Neural progenitor cell (in vitro differentiated cells): ENCODE measurements around the gene OR2B6. TPM values are rescaled to one million over a fixed set of nuclear protein-coding genes. Genes with fewer than 3 reads are reported as not detected.

ENCODE experiments used
- DNase-seq: peaks from one replicate; pipeline ENCODE4 v3.0.0-alpha.2; 2016; ENCODE audit warnings: low spot score
- H2AFZ ChIP-seq: fragments of 200-600 bp; sonication (generic); replicated peaks from 2 replicates; pipeline ENCODE4 v1.6.1; 2016; ENCODE audit warnings: antibody characterized with exemption
- H3F3A ChIP-seq: fragments of 200-600 bp; sonication (generic); 2 replicates; pipeline ENCODE4 v1.6.1; 2016; ENCODE audit warnings: antibody characterized with exemption, low read depth
- H3K27ac ChIP-seq: fragments of 200-600 bp; sonication (generic); 2 replicates; pipeline ENCODE4 v1.5.1; 2016; ENCODE audit warnings: mild to moderate bottlenecking
- H3K27me3 ChIP-seq: fragments of 200-600 bp; sonication (generic); 2 replicates; pipeline ENCODE4 v1.6.1; 2016; ENCODE audit warnings: mild to moderate bottlenecking, moderate library complexity
- H3K36me3 ChIP-seq: fragments of 200-600 bp; sonication (generic); 2 replicates; pipeline ENCODE4 v1.5.1; 2016
- H3K4me1 ChIP-seq: fragments of 200-600 bp; sonication (generic); 2 replicates; pipeline ENCODE4 v1.6.1; 2016; ENCODE audit warnings: mixed run types
- H3K4me2 ChIP-seq: fragments of 200-600 bp; sonication (generic); 2 replicates; pipeline ENCODE4 v1.6.1; 2016
- H3K4me3 ChIP-seq: fragments of 200-600 bp; sonication (generic); 2 replicates; pipeline ENCODE4 v1.5.1; 2016
- H3K79me2 ChIP-seq: fragments of 200-600 bp; sonication (generic); 2 replicates; pipeline ENCODE4 v1.6.1; 2016; ENCODE audit warnings: low read depth
- H3K9ac ChIP-seq: fragments of 200-600 bp; sonication (generic); 2 replicates; pipeline ENCODE4 v1.6.1; 2016
- H3K9me3 ChIP-seq: fragments of 200-600 bp; sonication (generic); 2 replicates; pipeline ENCODE4 v1.5.1; 2016; ENCODE audit warnings: low read depth
- H4K20me1 ChIP-seq: fragments of 200-600 bp; sonication (generic); 2 replicates; pipeline ENCODE4 v1.6.1; 2016; ENCODE audit warnings: low read depth
- H3K27ac Mint-ChIP-seq: 3 replicates; pipeline ENCODE4 v1.8.0; 2021; ENCODE audit warnings: mixed read lengths
- H3K27me3 Mint-ChIP-seq: 2 replicates; pipeline ENCODE4 v1.8.0; 2022; ENCODE audit warnings: low read depth, mild to moderate bottlenecking, inconsistent platforms, moderate library complexity, mixed read lengths; ENCODE audit not compliant: insufficient read depth
- H3K36me3 Mint-ChIP-seq: 3 replicates; pipeline ENCODE4 v1.8.0; 2021; ENCODE audit warnings: mixed read lengths
- H3K4me1 Mint-ChIP-seq: 3 replicates; pipeline ENCODE4 v1.8.0; 2021; ENCODE audit warnings: mixed read lengths
- H3K4me3 Mint-ChIP-seq: 3 replicates; pipeline ENCODE4 v1.8.0; 2021; ENCODE audit warnings: mild to moderate bottlenecking, moderate library complexity, mixed read lengths
- H3K9me3 Mint-ChIP-seq: 3 replicates; pipeline ENCODE4 v1.8.0; 2020; ENCODE audit warnings: mixed read lengths
- EZH2 ChIP-seq: fragments of 200-600 bp; sonication (generic); IDR thresholded peaks from 2 replicates; pipeline ENCODE4 v1.6.1; 2017; ENCODE audit warnings: antibody characterized with exemption, mild to moderate bottlenecking, moderate library complexity
- EZH2phosphoT487 ChIP-seq: fragments of 200-600 bp; sonication (generic); IDR thresholded peaks from 2 replicates; pipeline ENCODE4 v1.6.1; 2017; ENCODE audit warnings: antibody characterized with exemption
- total RNA-seq: library from RNA; depleted of rRNA; stranded (reverse); fragments of >200 nt; gene quantifications from 2 replicates; pipeline ENCODE4 v1.2.3, GENCODE V29; 2015; ENCODE audit warnings: low replicate concordance
- TF ChIP-seq, protein P1 (sequence below): fragments of 200-600 bp; sonication (generic); IDR thresholded peaks from 2 replicates; pipeline ENCODE4 v1.5.1; 2017; ENCODE audit warnings: antibody characterized with exemption, mild to moderate bottlenecking

Gene OR2B6
- 0.22 TPM in 1 of 2 replicates, not detected in the other for total RNA-seq

DNA sequence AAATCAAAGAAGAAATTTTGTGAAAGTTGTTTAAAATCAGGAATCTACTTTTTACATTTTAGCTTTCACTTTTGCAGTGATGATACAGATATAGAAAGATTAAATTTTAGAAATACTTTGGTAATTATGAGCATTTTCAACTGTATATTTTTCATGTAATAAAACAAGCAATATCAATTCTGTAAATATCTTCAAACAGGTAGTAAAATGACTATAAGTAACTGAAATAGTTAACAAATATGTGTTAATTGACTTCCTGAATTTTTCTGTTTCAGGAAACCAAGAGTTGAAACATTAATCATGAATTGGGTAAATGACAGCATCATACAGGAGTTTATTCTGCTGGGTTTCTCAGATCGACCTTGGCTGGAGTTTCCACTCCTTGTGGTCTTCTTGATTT is at the start of gene OR2B6:
Gene OR2B6 (plus strand): TSS at position 301 of the 400 bp plus-strand sequence. CDS start 0 bp downstream, at position 301.
- no peak within 1 kb of the TSS for H2AFZ ChIP-seq
- no peaks in the 10 kb centered on the region for H3K27me3 Mint-ChIP-seq
- no peak within 1 kb of the TSS for H3K9ac ChIP-seq
- H3K9me3 ChIP-seq = no peaks in the 10 kb centered on the region
- no peak within 1 kb of the TSS for H3K27ac ChIP-seq
- H3K4me1 ChIP-seq = no peaks in the 10 kb centered on the region
- peak within 1 kb of the TSS; percentile 10 for H3K27ac Mint-ChIP-seq
- H3K36me3 Mint-ChIP-seq = no peaks in the 10 kb centered on the region
- H3K36me3 ChIP-seq = no peaks in the 10 kb centered on the region
- H4K20me1 ChIP-seq = no peaks in the 10 kb centered on the region
- no peaks in the 10 kb centered on the region for H3F3A ChIP-seq
- no peak within 1 kb of the TSS for H3K4me3 Mint-ChIP-seq
- no peak within 1 kb of the TSS for H3K4me3 ChIP-seq
- no peaks in the 10 kb centered on the region for H3K4me1 Mint-ChIP-seq
- H3K4me2 ChIP-seq = no peak within 1 kb of the TSS
- no peaks in the 10 kb centered on the region for H3K79me2 ChIP-seq
- no peaks in the 10 kb centered on the region for H3K9me3 Mint-ChIP-seq
- TF ChIP-seq EZH2phosphoT487 (no peak), EZH2 (no peak)
- DNase-seq = no peak
- H3K27me3 ChIP-seq = peaks cover 17% of the 10 kb centered on the region

DNA sequence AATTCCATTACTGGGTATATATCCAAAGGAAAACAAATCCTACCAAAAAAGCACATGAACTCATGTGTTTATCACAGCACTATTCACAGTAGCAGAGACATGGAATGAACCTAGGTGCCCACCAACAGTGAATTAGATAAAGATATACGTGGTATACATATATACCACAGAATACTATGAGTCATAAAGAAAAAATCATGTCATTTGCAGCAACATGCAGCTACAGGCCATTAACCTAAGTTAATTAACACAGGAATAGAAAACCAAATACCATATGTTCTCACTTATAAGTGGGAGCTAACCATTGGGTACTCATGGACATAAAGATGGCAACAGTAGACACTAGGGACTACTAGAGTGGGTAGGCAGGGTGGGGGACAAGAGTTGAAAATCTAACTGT is 49.0 kb upstream of the OR2B6 start:
- no peaks in the 10 kb centered on the region for H3K36me3 Mint-ChIP-seq
- peaks cover 4% of the 10 kb centered on the region for H3K27me3 Mint-ChIP-seq
- no peak overlapping the region for H3K9ac ChIP-seq
- H3K4me2 ChIP-seq = no peak overlapping the region
- H3K27ac ChIP-seq = no peak overlapping the region
- no peaks in the 10 kb centered on the region for H3K36me3 ChIP-seq
- no peaks in the 10 kb centered on the region for H3K4me1 Mint-ChIP-seq
- H3K4me3 Mint-ChIP-seq = no peak overlapping the region
- no peak for DNase-seq
- no peak overlapping the region for H3K27ac Mint-ChIP-seq
- TF ChIP-seq EZH2phosphoT487 = no peak
- no peak overlapping the region for H2AFZ ChIP-seq
- H3K9me3 ChIP-seq = no peaks in the 10 kb centered on the region
- H4K20me1 ChIP-seq = no peaks in the 10 kb centered on the region
- no peaks in the 10 kb centered on the region for H3K27me3 ChIP-seq
- no peaks in the 10 kb centered on the region for H3K9me3 Mint-ChIP-seq
- H3K4me1 ChIP-seq = no peaks in the 10 kb centered on the region
- no peak overlapping the region for H3K4me3 ChIP-seq
- H3F3A ChIP-seq = no peaks in the 10 kb centered on the region
- H3K79me2 ChIP-seq = no peaks in the 10 kb centered on the region

DNA sequence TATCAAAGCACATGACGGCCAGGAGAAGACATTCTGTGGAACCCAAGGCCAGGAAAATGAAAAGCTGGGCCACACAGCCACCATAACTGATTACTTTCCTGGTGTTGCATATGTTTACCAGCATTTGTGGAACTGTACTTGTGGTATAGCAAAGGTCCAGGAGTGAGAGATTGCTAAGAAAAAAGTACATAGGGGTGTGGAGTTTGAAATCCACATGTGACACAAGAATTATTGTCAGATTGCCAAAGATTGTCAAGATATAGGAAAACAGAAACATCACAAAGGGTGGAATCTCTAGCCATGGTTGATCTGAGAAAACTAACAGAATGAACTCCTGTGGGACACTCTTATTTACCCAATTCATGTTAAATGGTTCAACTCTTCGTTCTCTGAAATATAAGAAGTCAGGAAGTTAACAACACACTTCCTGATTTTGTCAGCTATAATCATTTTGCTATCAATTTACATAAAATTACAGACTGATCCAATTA is 45.0 kb upstream of the OR2B6 start, which contains the start of gene OR2B2:
Gene OR2B2 (minus strand): TSS at position 441 of the 491 bp plus-strand sequence. CDS start 77 bp downstream, at position 364.
- Mint-ChIP-seq H3K4me3 (no peak within 1 kb of the TSS), H3K36me3 (no peaks in the 10 kb centered on the region), H3K27ac (no peak within 1 kb of the TSS), H3K27me3 (no peaks in the 10 kb centered on the region), H3K4me1 (no peaks in the 10 kb centered on the region), H3K9me3 (no peaks in the 10 kb centered on the region)
- no peaks in the 10 kb centered on the region for H3K27me3 ChIP-seq
- H3K79me2 ChIP-seq = no peaks in the 10 kb centered on the region
- no peak within 1 kb of the TSS for H3K4me2 ChIP-seq
- H3K36me3 ChIP-seq = no peaks in the 10 kb centered on the region
- H3K9me3 ChIP-seq = no peaks in the 10 kb centered on the region
- DNase-seq = no peak
- H3K9ac ChIP-seq = no peak within 1 kb of the TSS
- no peak within 1 kb of the TSS for H2AFZ ChIP-seq
- TF ChIP-seq, protein P1, sequence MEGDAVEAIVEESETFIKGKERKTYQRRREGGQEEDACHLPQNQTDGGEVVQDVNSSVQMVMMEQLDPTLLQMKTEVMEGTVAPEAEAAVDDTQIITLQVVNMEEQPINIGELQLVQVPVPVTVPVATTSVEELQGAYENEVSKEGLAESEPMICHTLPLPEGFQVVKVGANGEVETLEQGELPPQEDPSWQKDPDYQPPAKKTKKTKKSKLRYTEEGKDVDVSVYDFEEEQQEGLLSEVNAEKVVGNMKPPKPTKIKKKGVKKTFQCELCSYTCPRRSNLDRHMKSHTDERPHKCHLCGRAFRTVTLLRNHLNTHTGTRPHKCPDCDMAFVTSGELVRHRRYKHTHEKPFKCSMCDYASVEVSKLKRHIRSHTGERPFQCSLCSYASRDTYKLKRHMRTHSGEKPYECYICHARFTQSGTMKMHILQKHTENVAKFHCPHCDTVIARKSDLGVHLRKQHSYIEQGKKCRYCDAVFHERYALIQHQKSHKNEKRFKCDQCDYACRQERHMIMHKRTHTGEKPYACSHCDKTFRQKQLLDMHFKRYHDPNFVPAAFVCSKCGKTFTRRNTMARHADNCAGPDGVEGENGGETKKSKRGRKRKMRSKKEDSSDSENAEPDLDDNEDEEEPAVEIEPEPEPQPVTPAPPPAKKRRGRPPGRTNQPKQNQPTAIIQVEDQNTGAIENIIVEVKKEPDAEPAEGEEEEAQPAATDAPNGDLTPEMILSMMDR = no peak
- TF ChIP-seq EZH2 (no peak), EZH2phosphoT487 (no peak)
- H3K27ac ChIP-seq = no peak within 1 kb of the TSS
- H3F3A ChIP-seq = no peaks in the 10 kb centered on the region
- H3K4me3 ChIP-seq = no peak within 1 kb of the TSS
- no peaks in the 10 kb centered on the region for H3K4me1 ChIP-seq
- H4K20me1 ChIP-seq = no peaks in the 10 kb centered on the region

DNA sequence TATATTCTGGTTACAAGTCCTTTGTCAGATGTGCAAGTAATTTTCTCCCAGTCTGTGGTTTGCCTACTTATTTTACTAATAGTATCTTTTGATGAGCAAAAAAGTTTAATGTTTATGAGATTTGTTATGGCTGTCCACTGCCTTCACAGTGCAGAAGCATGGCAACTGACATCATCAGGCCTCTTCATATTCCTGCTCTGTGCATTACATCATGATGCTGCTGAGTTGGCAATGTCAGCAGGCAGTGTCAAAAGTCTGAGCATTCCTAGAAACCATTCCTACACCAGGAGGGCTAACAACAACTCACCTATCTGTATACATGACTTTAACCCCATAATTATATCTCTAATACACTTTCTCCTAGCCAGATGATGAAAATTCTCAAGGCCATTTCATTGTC is 34.1 kb upstream of the OR2B6 start:
- H3K27me3 Mint-ChIP-seq = no peaks in the 10 kb centered on the region

More for the DNA sequence above, 34.1 kb upstream of the OR2B6 start:
- no peaks in the 10 kb centered on the region for H3K36me3 ChIP-seq
- H3K36me3 Mint-ChIP-seq = no peaks in the 10 kb centered on the region
- no peaks in the 10 kb centered on the region for H3K4me1 Mint-ChIP-seq
- H3K4me3 Mint-ChIP-seq = no peak overlapping the region
- H3F3A ChIP-seq = no peaks in the 10 kb centered on the region
- H3K9me3 ChIP-seq = no peaks in the 10 kb centered on the region
- DNase-seq = no peak
- H3K27ac Mint-ChIP-seq = no peak overlapping the region
- no peaks in the 10 kb centered on the region for H3K9me3 Mint-ChIP-seq
- no peak overlapping the region for H3K4me3 ChIP-seq
- no peak overlapping the region for H3K4me2 ChIP-seq
- H3K27ac ChIP-seq = no peak overlapping the region
- H3K27me3 ChIP-seq = peaks cover 31% of the 10 kb centered on the region
- H3K4me1 ChIP-seq = no peaks in the 10 kb centered on the region
- no peak overlapping the region for H2AFZ ChIP-seq
- no peaks in the 10 kb centered on the region for H4K20me1 ChIP-seq
- no peak for TF ChIP-seq EZH2phosphoT487
- no peak for TF ChIP-seq EZH2
- TF ChIP-seq, protein P1 = no peak
- no peak overlapping the region for H3K9ac ChIP-seq
- no peaks in the 10 kb centered on the region for H3K79me2 ChIP-seq
